Keratinocyte (primary cell): ENCODE results near the gene RBM47. TPM values are rescaled to one million over a fixed set of nuclear protein-coding genes. Genes with fewer than 3 reads are reported as not detected.

Source experiments
- DNase-seq: peaks from one replicate; pipeline ENCODE4 v3.0.0-alpha.2; 2011; ENCODE audit warnings: low read depth, missing footprints, low spot score
- FAIRE-seq: peaks from 2 replicates; lab custom pipeline; 2011; peaks lifted over from hg19 to GRCh38; lab: Jason Lieb, UNC
- H2AFZ ChIP-seq: 2 replicates; pipeline ENCODE4 v1.6.0; 2012; ENCODE audit warnings: low read length, control low read depth, inconsistent platforms; ENCODE audit not compliant: control insufficient read depth
- H3K27ac ChIP-seq: 2 replicates; pipeline ENCODE4 v1.5.1; 2011; ENCODE audit warnings: low read length; ENCODE audit not compliant: control insufficient read depth, insufficient read depth
- H3K27me3 ChIP-seq: 3 replicates; pipeline ENCODE4 v1.6.0; 2011; ENCODE audit warnings: low read length; ENCODE audit not compliant: control insufficient read depth, insufficient read depth; ENCODE audit errors: extremely low read depth
- H3K36me3 ChIP-seq, 2 experiments: 2 replicates in 1 of 2; 3 replicates in 1 of 2; pipeline ENCODE4 v1.5.1; 2011; ENCODE audit warnings: low read length in 2 of 2, mild to moderate bottlenecking in 1 of 2; ENCODE audit not compliant: control insufficient read depth in 2 of 2, insufficient read depth in 2 of 2; ENCODE audit errors: extremely low read depth in 1 of 2
- H3K4me1 ChIP-seq: 3 replicates; pipeline ENCODE4 v1.5.1; 2011; ENCODE audit warnings: low read length; ENCODE audit not compliant: control insufficient read depth, insufficient read depth; ENCODE audit errors: extremely low read depth
- H3K4me2 ChIP-seq: 3 replicates; pipeline ENCODE4 v1.6.0; 2011; ENCODE audit warnings: low read depth, low read length; ENCODE audit not compliant: control insufficient read depth, insufficient read depth; ENCODE audit errors: extremely low read depth
- H3K4me3 ChIP-seq, 3 experiments: fragments of 200-600 bp in 1 of 3; sonication (generic) in 1 of 3; 2 replicates in 2 of 3; 3 replicates in 1 of 3; pipeline ENCODE4 v1.5.1; 2011 to 2016; ENCODE audit warnings: low read length in 3 of 3, mild to moderate bottlenecking in 3 of 3, control low read depth in 2 of 3, inconsistent platforms in 1 of 3, low read depth in 1 of 3, mixed read lengths in 1 of 3, mixed run types in 1 of 3, moderate library complexity in 1 of 3; ENCODE audit not compliant: control insufficient read depth in 2 of 3, insufficient read depth in 2 of 3; ENCODE audit errors: extremely low read depth in 1 of 3
- H3K79me2 ChIP-seq: 2 replicates; pipeline ENCODE4 v1.6.0; 2012; ENCODE audit warnings: low read length; ENCODE audit not compliant: control insufficient read depth, insufficient read depth
- H3K9ac ChIP-seq: 3 replicates; pipeline ENCODE4 v1.6.0; 2011; ENCODE audit warnings: low read length; ENCODE audit not compliant: control insufficient read depth, insufficient read depth; ENCODE audit errors: extremely low read depth
- H3K9me1 ChIP-seq: 3 replicates; pipeline ENCODE4 v1.6.0; 2011; ENCODE audit warnings: low read length; ENCODE audit not compliant: control insufficient read depth, insufficient read depth; ENCODE audit errors: extremely low read depth
- H3K9me3 ChIP-seq: 2 replicates; pipeline ENCODE4 v1.5.1; 2012; ENCODE audit warnings: low read depth, low read length; ENCODE audit not compliant: control insufficient read depth
- H4K20me1 ChIP-seq: 3 replicates; pipeline ENCODE4 v1.6.0; 2011; ENCODE audit warnings: low read length; ENCODE audit not compliant: control insufficient read depth, insufficient read depth; ENCODE audit errors: extremely low read depth
- CTCF ChIP-seq, 3 experiments: IDR thresholded peaks in 1 of 3; conservative IDR thresholded peaks in 1 of 3; optimal IDR thresholded peaks in 1 of 3; 2 replicates in 2 of 3; 3 replicates in 1 of 3; pipeline versions ENCODE3 to v1.5.1; 2011; ENCODE audit warnings: low read length in 3 of 3, mild to moderate bottlenecking in 3 of 3, moderate library complexity in 2 of 3, control low read depth in 1 of 3, inconsistent platforms in 1 of 3; ENCODE audit not compliant: insufficient read depth in 2 of 3; ENCODE audit errors: extremely low read depth in 1 of 3
- EZH2 ChIP-seq: IDR thresholded peaks from one replicate; pipeline ENCODE4 v1.6.1; 2012; ENCODE audit warnings: inconsistent platforms, mild to moderate bottlenecking, low read length, moderate library complexity
- dilution Hi-C: fragments of 300-500 bp; cut with MboI; formaldehyde crosslinking; loops from one replicate; pipeline ENCODE4 v1.7.0; 2020; ENCODE audit warnings: low sequenced_read_pairs; ENCODE audit not compliant: extremely low pct_ligation_motif_present
- polyA plus RNA-seq, 5 experiments: library from polyadenylated mRNA; depleted of rRNA in 3 of 5; stranded (reverse) in 3 of 5; stranded (forward) in 1 of 5; unstranded in 1 of 5; fragments of >200 nt; gene quantifications; 1 replicate in 1 of 5; 2 replicates in 3 of 5; 3 replicates in 1 of 5; pipeline versions ENCODE4 v1.2.1 to v1.2.3, GENCODE V29; 2011 to 2012; ENCODE audit warnings: missing spikeins in 2 of 5, low read depth in 1 of 5, low replicate concordance in 1 of 5

Gene RBM47
- polyA plus RNA-seq, 1 donor (not counting 4 experiments of a cell fraction or from before 2014, with no cell fraction given), result 6.9 TPM

GRCh38 chr4:40627540-40627939 lies 2.1 kb downstream of the RBM47 start:
- dilution Hi-C loops, result no loop called here
- DNase-seq (no peak), FAIRE-seq (no peak)
- TF ChIP-seq EZH2 (no peak), CTCF (optimal IDR thresholded peaks at IDR 0.05 in 1 of 3, IDR thresholded peaks at IDR 0.05 in 1 of 3, conservative IDR thresholded peaks at IDR 0.05 in 1 of 3; ENCODE audit: extremely low read depth in 1 of 3, insufficient read depth in 2 of 3, low read length in 3 of 3) (no peak)
- Histone ChIP-seq H4K20me1 (no peaks in the 10 kb centered on the region), H3K9me1 (no peaks in the 10 kb centered on the region), H3K4me2 (peak overlapping the region; percentile 99), H3K27ac (peak overlapping the region; percentile 91), H3K36me3 (no peaks in the 10 kb centered on the region), H3K27me3 (no peaks in the 10 kb centered on the region), H3K79me2 (peaks cover 25% of the 10 kb centered on the region), H3K4me3 (peak overlapping the region; percentile 70 to 93 (median 91)), H3K4me1 (peaks cover 40% of the 10 kb centered on the region), H3K9ac (peak overlapping the region; percentile 75), H2AFZ (peak overlapping the region; percentile 25), H3K9me3 (no peaks in the 10 kb centered on the region)

GRCh38 chr4:40626183-40626990 lies 3.3 kb downstream of the RBM47 start:
- Histone ChIP-seq H3K79me2 (peaks cover 25% of the 10 kb centered on the region), H3K9ac (peak overlapping the region; percentile 75), H3K36me3 (no peaks in the 10 kb centered on the region), H3K4me1 (peaks cover 49% of the 10 kb centered on the region), H2AFZ (peak overlapping the region; percentile 76), H3K27me3 (no peaks in the 10 kb centered on the region), H4K20me1 (no peaks in the 10 kb centered on the region), H3K27ac (peak overlapping the region; percentile 91), H3K4me3 (peak overlapping the region in 2 of 3 experiments; percentile 91 to 93), H3K9me3 (no peaks in the 10 kb centered on the region), H3K9me1 (no peaks in the 10 kb centered on the region), H3K4me2 (peak overlapping the region; percentile 99)
- dilution Hi-C loops, result no loop called here
- TF ChIP-seq EZH2 (no peak), CTCF (optimal IDR thresholded peaks at IDR 0.05 in 1 of 3, IDR thresholded peaks at IDR 0.05 in 1 of 3, conservative IDR thresholded peaks at IDR 0.05 in 1 of 3; ENCODE audit: extremely low read depth in 1 of 3, insufficient read depth in 2 of 3, low read length in 3 of 3) (no peak)
- DNase-seq (no peak), FAIRE-seq (peak; percentile 67)
